CD14-positive monocyte (primary cell): ENCODE measurements around the gene CYP19A1. TPM values are rescaled to one million over a fixed set of nuclear protein-coding genes. Genes with fewer than 3 reads are reported as not detected.
"Not testable (repeated sequence)": the region's sequence is repeated elsewhere in the genome, so short reads cannot be mapped to it uniquely, and the experiment has no call there.

Source experiments
- DNase-seq, 3 donors: peaks; one replicate each; pipeline ENCODE4 v3.0.0-alpha.2; 2011 to 2022
- H2AFZ ChIP-seq: 2 replicates; pipeline ENCODE4 v1.6.0; 2012; ENCODE audit warnings: mild to moderate bottlenecking, low read depth, low read length, inconsistent platforms; ENCODE audit not compliant: insufficient read depth, poor library complexity, severe bottlenecking
- H3K27ac ChIP-seq, 2 donors: 1 replicate in 1 of 2; 2 replicates in 1 of 2; pipeline ENCODE4 v1.5.1; 2012 to 2013; ENCODE audit warnings: low read length in 2 of 2, control low read depth in 1 of 2, inconsistent platforms in 1 of 2, low read depth in 1 of 2, mild to moderate bottlenecking in 1 of 2
- H3K27me3 ChIP-seq, 2 donors: one replicate each; pipeline versions ENCODE4 v1.6.0 to v1.6.1; 2011 to 2013; ENCODE audit warnings: low read length in 2 of 2; ENCODE audit not compliant: control insufficient read depth in 2 of 2, insufficient read depth in 2 of 2
- H3K36me3 ChIP-seq, 2 donors: replicated peaks in 1 of 2; 1 replicate in 1 of 2; 2 replicates in 1 of 2; pipeline versions ENCODE4 v1.5.1 to v1.6.1; 2012 to 2013; ENCODE audit warnings: low read length in 2 of 2, control low read depth in 1 of 2, inconsistent platforms in 1 of 2, mild to moderate bottlenecking in 1 of 2; ENCODE audit not compliant: insufficient read depth in 2 of 2, control insufficient read depth in 1 of 2
- H3K4me1 ChIP-seq, 2 donors: 1 replicate in 1 of 2; 2 replicates in 1 of 2; pipeline versions ENCODE4 v1.5.1 to v1.6.1; 2012 to 2013; ENCODE audit warnings: low read length in 2 of 2, control low read depth in 1 of 2, inconsistent platforms in 1 of 2, mild to moderate bottlenecking in 1 of 2, moderate library complexity in 1 of 2; ENCODE audit not compliant: insufficient read depth in 2 of 2, control insufficient read depth in 1 of 2
- H3K4me2 ChIP-seq: replicated peaks from 2 replicates; pipeline ENCODE3; 2012; ENCODE audit warnings: low read length, moderate library complexity, mild to moderate bottlenecking; ENCODE audit not compliant: poor library complexity, severe bottlenecking; ENCODE audit errors: extremely low read depth
- H3K4me3 ChIP-seq, 3 experiments: fragments of 200-600 bp in 1 of 3; sonication (generic) in 1 of 3; replicated peaks in 1 of 3; 1 replicate in 2 of 3; 2 replicates in 1 of 3; pipeline ENCODE4 v1.5.1; 2011 to 2013; ENCODE audit warnings: low read length in 3 of 3, mild to moderate bottlenecking in 3 of 3, control low read depth in 2 of 3, low read depth in 2 of 3, inconsistent platforms in 1 of 3, moderate library complexity in 1 of 3
- H3K79me2 ChIP-seq: 2 replicates; pipeline ENCODE4 v1.6.0; 2012; ENCODE audit warnings: mild to moderate bottlenecking, control low read depth, inconsistent platforms, low read length, moderate library complexity; ENCODE audit not compliant: insufficient read depth
- H3K9ac ChIP-seq: 2 replicates; pipeline ENCODE4 v1.6.0; 2017; ENCODE audit warnings: low read length, mild to moderate bottlenecking; ENCODE audit not compliant: insufficient read depth, poor library complexity, severe bottlenecking
- H3K9me3 ChIP-seq, 2 donors: replicated peaks in 1 of 2; 1 replicate in 1 of 2; 2 replicates in 1 of 2; pipeline versions ENCODE4 v1.5.1 to v1.6.1; 2012 to 2013; ENCODE audit warnings: low read length in 2 of 2, control low read depth in 1 of 2; ENCODE audit not compliant: control insufficient read depth in 1 of 2, insufficient read depth in 1 of 2
- H4K20me1 ChIP-seq: 2 replicates; pipeline ENCODE4 v1.6.0; 2012; ENCODE audit warnings: mild to moderate bottlenecking, low read length, control low read depth, moderate library complexity; ENCODE audit not compliant: insufficient read depth
- H3K27ac Mint-ChIP-seq, 7 donors: one replicate each; pipeline ENCODE4 v1.8.0; 2020; ENCODE audit warnings: mild to moderate bottlenecking in 7 of 7, mixed read lengths in 7 of 7, moderate library complexity in 6 of 7, inconsistent platforms in 2 of 7
- H3K27me3 Mint-ChIP-seq, 3 donors: one replicate each; pipeline ENCODE4 v1.8.0; 2021 to 2022; ENCODE audit warnings: low read depth in 3 of 3, mild to moderate bottlenecking in 3 of 3, mixed read lengths in 3 of 3, moderate library complexity in 3 of 3, inconsistent platforms in 1 of 3
- H3K36me3 Mint-ChIP-seq, 2 donors: one replicate each; pipeline ENCODE4 v1.8.0; 2020; ENCODE audit warnings: mixed read lengths in 2 of 2, inconsistent platforms in 1 of 2, mild to moderate bottlenecking in 1 of 2
- H3K4me1 Mint-ChIP-seq: one replicate; pipeline ENCODE4 v1.8.0; 2020; ENCODE audit warnings: mild to moderate bottlenecking, mixed read lengths
- H3K4me3 Mint-ChIP-seq, 2 donors: one replicate each; pipeline ENCODE4 v1.8.0; 2020; ENCODE audit warnings: mild to moderate bottlenecking in 2 of 2, mixed read lengths in 2 of 2, moderate library complexity in 1 of 2
- H3K9me3 Mint-ChIP-seq, 7 donors: one replicate each; pipeline ENCODE4 v1.8.0; 2020 to 2022; ENCODE audit warnings: mixed read lengths in 7 of 7, mild to moderate bottlenecking in 6 of 7, moderate library complexity in 6 of 7, inconsistent platforms in 2 of 7
- CTCF ChIP-seq: fragments of 200-600 bp; IDR thresholded peaks from one replicate; pipeline ENCODE4 v1.8.0; 2022; ENCODE audit warnings: antibody characterized with exemption, mild to moderate bottlenecking
- WGBS: methylation state at CpG from one replicate; pipeline ENCODE4 v1.1.5; 2013; ENCODE audit warnings: missing lambda C conversion rate; ENCODE audit not compliant: insufficient coverage; 5-methylcytosine and 5-hydroxymethylcytosine counted together
- intact Hi-C, 2 donors: fragments of 100-400 bp; cut with micrococcal nuclease; formaldehyde crosslinking; loops; one replicate each; pipeline versions ENCODE4 v1.15.0 to v1.15.1; 2023
- polyA plus RNA-seq, 3 donors: library from polyadenylated mRNA; depleted of rRNA in 1 of 3; unstranded in 2 of 3; stranded (reverse) in 1 of 3; fragments of 300-500 nt in 2 of 3; fragments of >200 nt in 1 of 3; fragmentation: Illumina TruSeq in 2 of 3; gene quantifications; 1 replicate in 2 of 3; 2 replicates in 1 of 3; pipeline ENCODE4 v1.2.3, GENCODE V29; 2012 to 2021

Gene CYP19A1
- polyA plus RNA-seq, 3 donors = not detected

GRCh38 chr15:51263116-51263515, 75.3 kb downstream of the CYP19A1 start:
- Histone ChIP-seq H3K36me3 (no peaks in the 10 kb centered on the region), H2AFZ (peak overlapping the region; percentile 12), H4K20me1 (no peaks in the 10 kb centered on the region), H3K9ac (no peak overlapping the region), H3K4me2 (no peak overlapping the region), H3K4me1 (peaks cover 38 to 45% of the 10 kb centered on the region in 2 donors), H3K4me3 (no peak overlapping the region), H3K27me3 (peaks cover 13 to 17% of the 10 kb centered on the region in 2 donors), H3K79me2 (no peaks in the 10 kb centered on the region), H3K27ac (peak overlapping the region in 1 of 2 donors; percentile 0), H3K9me3 (peaks cover 0 to 10% of the 10 kb centered on the region in 2 donors)
- no peak for DNase-seq
- intact Hi-C loops = no loop called here
- H3K9me3 Mint-ChIP-seq = peaks cover 0 to 14% (median 7%) of the 10 kb centered on the region in 7 donors
- H3K36me3 Mint-ChIP-seq = no peaks in the 10 kb centered on the region
- peaks cover 9 to 34% (median 18%) of the 10 kb centered on the region in 3 donors for H3K27me3 Mint-ChIP-seq
- TF ChIP-seq CTCF = no peak
- no peak overlapping the region for H3K4me3 Mint-ChIP-seq
- peaks cover 13% of the 10 kb centered on the region for H3K4me1 Mint-ChIP-seq
- 39% methylated on average over 3 of the region's 3 CpGs for WGBS
- H3K27ac Mint-ChIP-seq = no peak overlapping the region

GRCh38 chr15:51262463-51262862, 75.9 kb downstream of the CYP19A1 start:
- Histone ChIP-seq H4K20me1 (no peaks in the 10 kb centered on the region), H3K36me3 (no peaks in the 10 kb centered on the region), H3K9ac (no peak overlapping the region), H3K27ac (peak overlapping the region in 1 of 2 donors; percentile 0), H3K4me3 (peak overlapping the region in 1 of 3 experiments; percentile 6), H2AFZ (no peak overlapping the region), H3K4me2 (peak overlapping the region; percentile 28), H3K79me2 (no peaks in the 10 kb centered on the region), H3K27me3 (peaks cover 12 to 17% of the 10 kb centered on the region in 2 donors), H3K9me3 (peaks cover 0 to 10% of the 10 kb centered on the region in 2 donors), H3K4me1 (peaks cover 34 to 39% of the 10 kb centered on the region in 2 donors)
- intact Hi-C loops = no loop called here
- H3K4me1 Mint-ChIP-seq = peaks cover 7% of the 10 kb centered on the region
- DNase-seq = peak in 2 of 3 donors; percentile 23 to 36
- no peaks in the 10 kb centered on the region for H3K36me3 Mint-ChIP-seq
- TF ChIP-seq CTCF = no peak
- H3K27ac Mint-ChIP-seq = peak overlapping the region in 4 of 7 donors; percentile 35 to 63 (median 39)
- H3K27me3 Mint-ChIP-seq = peaks cover 10 to 27% (median 16%) of the 10 kb centered on the region in 3 donors
- H3K4me3 Mint-ChIP-seq = no peak overlapping the region
- WGBS = no CpG with 5 or more reads among the region's 2 CpGs
- H3K9me3 Mint-ChIP-seq = peaks cover 0 to 16% (median 7%) of the 10 kb centered on the region in 7 donors

GRCh38 chr15:51261113-51261512, 77.3 kb downstream of the CYP19A1 start:
- H3K9me3 ChIP-seq, H3K36me3 ChIP-seq, H3K4me3 Mint-ChIP-seq, H3K27ac ChIP-seq, H3K4me2 ChIP-seq, H3K9ac ChIP-seq, H3K36me3 Mint-ChIP-seq, H3K79me2 ChIP-seq, intact Hi-C loops, H3K4me3 ChIP-seq, H3K27ac Mint-ChIP-seq, H4K20me1 ChIP-seq, DNase-seq, H3K27me3 ChIP-seq, H2AFZ ChIP-seq, H3K4me1 Mint-ChIP-seq: not testable (repeated sequence)
- Mint-ChIP-seq H3K27me3 (peaks cover 4 to 15% (median 7%) of the 10 kb centered on the region in 3 donors), H3K9me3 (peaks cover 0 to 13% (median 7%) of the 10 kb centered on the region in 7 donors)
- peaks cover 26 to 29% of the 10 kb centered on the region in 2 donors for H3K4me1 ChIP-seq
- WGBS = 100% methylated on average over 4 of the region's 7 CpGs
